ENCODE data around the gene AGR2. TPM values are rescaled to one million over a fixed set of nuclear protein-coding genes. Genes with fewer than 3 reads are reported as not detected.

AGR2 gene
- polyA plus RNA-seq, 1 of the 3 experiments (the other 2 are of a cell fraction) = not detected

GRCh38 chr7:16838386-16838785 is 33.6 kb upstream of the AGR2 start:
- 21% methylated on average over 3 of the region's 3 CpGs for WGBS (ENCODE audit: low lambda C conversion rate)
- H3K4me3 ChIP-seq (ENCODE audit: low read depth in 2 of 2, low read length in 1 of 2) = no peak overlapping the region

More at GRCh38 chr7:16838386-16838785, 33.6 kb upstream of the AGR2 start:
- H3K4me2 ChIP-seq = no peak overlapping the region
- no peaks in the 10 kb centered on the region for H3K36me3 ChIP-seq (replicated peaks in 1 of 2; ENCODE audit: control insufficient read depth in 1 of 2, insufficient read depth in 2 of 2, low read length in 1 of 2)
- CTCF ChIA-PET = interaction anchor here (2.1 kb wide), 2 partner anchors 37 to 80 kb away, joined by 5 to 8 read pairs; no protein-coding TSS in a partner anchor
- DNase-seq = no peak
- TF ChIP-seq IRF3 (IDR thresholded peaks at IDR 0.05; ENCODE audit: low read depth, low read length) (no peak), PBX3 (IDR thresholded peaks at IDR 0.05) (no peak), MEF2A (IDR thresholded peaks at IDR 0.05; ENCODE audit: borderline replicate concordance, low read depth) (no peak), ZBTB33 (IDR thresholded peaks at IDR 0.05; ENCODE audit: borderline replicate concordance, low read depth) (no peak), RFX5 (IDR thresholded peaks at IDR 0.05; ENCODE audit: low read length) (no peak), FOXJ3 (CRISPR knock-in tag; IDR thresholded peaks at IDR 0.05) (no peak), CHD2 (IDR thresholded peaks at IDR 0.05; ENCODE audit: low read length, partially characterized antibody) (no peak), ELF1 (IDR thresholded peaks at IDR 0.05) (no peak), REST (IDR thresholded peaks at IDR 0.05; ENCODE audit: low read depth, low read length) (no peak), NFIC (IDR thresholded peaks at IDR 0.05; ENCODE audit: borderline replicate concordance) (no peak), USF1 (IDR thresholded peaks at IDR 0.05; ENCODE audit: borderline replicate concordance, low read depth) (no peak), JUND (IDR thresholded peaks at IDR 0.05) (no peak), GATA2 (CRISPR knock-in tag; IDR thresholded peaks at IDR 0.05) (no peak), SIN3A (IDR thresholded peaks at IDR 0.05; ENCODE audit: borderline replicate concordance, low read depth, low read length) (no peak), EZH2phosphoT487 (IDR thresholded peaks at IDR 0.05; ENCODE audit: borderline replicate concordance, low read depth) (no peak), MXI1 (IDR thresholded peaks at IDR 0.05; ENCODE audit: low read depth, low read length) (no peak)
- H3K4me1 ChIP-seq (ENCODE audit: control insufficient read depth in 1 of 2, insufficient read depth in 2 of 2, low read depth in 1 of 2, low read length in 1 of 2) = no peaks in the 10 kb centered on the region; a peak in 1 of 4 replicates
- H4K20me1 ChIP-seq (ENCODE audit: insufficient read depth) = no peaks in the 10 kb centered on the region
- POLR2A ChIA-PET = no interaction called here
- no peaks in the 10 kb centered on the region for H3K9me2 ChIP-seq
- no peaks in the 10 kb centered on the region for H3K27me3 ChIP-seq (ENCODE audit: insufficient read depth)
- H3F3A ChIP-seq (replicated peaks; ENCODE audit: insufficient read depth) = no peaks in the 10 kb centered on the region
- H3K27ac ChIP-seq (ENCODE audit: low read depth in 2 of 2, low read length in 1 of 2) = no peak overlapping the region
- no peak overlapping the region for H2AFZ ChIP-seq (ENCODE audit: low read depth)
- no peak overlapping the region for H3K9ac ChIP-seq
- no peaks in the 10 kb centered on the region for H3K9me3 ChIP-seq
- no peaks in the 10 kb centered on the region for H3K79me2 ChIP-seq (ENCODE audit: insufficient read depth)
